HG03342 (cell line): ENCODE data around the gene PRKCI.
"Not testable (repeated sequence)": the region's sequence is repeated elsewhere in the genome, so short reads cannot be mapped to it uniquely, and the experiment has no call there.

Source experiments
- ATAC-seq: cut with Tn5 transposase; IDR thresholded peaks from one replicate; pipeline ENCODE4 v1.9.1; 2021; ENCODE audit warnings: mild to moderate bottlenecking, moderate library complexity; ENCODE audit not compliant: unreplicated experiment

Gene PRKCI

GRCh38 chr3:170277833-170278580, 55.8 kb downstream of the PRKCI start:
- ATAC-seq: no peak

DNA sequence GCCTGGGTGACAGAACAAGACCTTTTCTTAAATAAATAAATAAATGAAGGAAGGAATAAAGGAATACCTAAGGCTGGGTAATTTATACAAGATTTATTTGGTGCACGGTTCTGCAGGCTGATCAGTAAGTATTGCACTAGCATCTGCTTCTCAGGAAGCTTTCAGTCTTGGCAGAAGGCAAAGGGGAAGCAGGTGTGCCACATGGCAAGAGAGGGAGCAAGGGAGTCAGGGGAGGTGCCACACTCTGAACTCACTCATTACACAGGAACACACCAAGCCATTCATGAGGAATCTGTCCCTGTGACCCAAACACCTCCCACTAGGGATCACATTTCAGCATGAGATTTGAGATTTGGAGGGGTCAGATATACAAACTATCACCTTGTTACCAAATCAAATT, 56.4 kb downstream of the PRKCI start:
- ATAC-seq: no peak

DNA sequence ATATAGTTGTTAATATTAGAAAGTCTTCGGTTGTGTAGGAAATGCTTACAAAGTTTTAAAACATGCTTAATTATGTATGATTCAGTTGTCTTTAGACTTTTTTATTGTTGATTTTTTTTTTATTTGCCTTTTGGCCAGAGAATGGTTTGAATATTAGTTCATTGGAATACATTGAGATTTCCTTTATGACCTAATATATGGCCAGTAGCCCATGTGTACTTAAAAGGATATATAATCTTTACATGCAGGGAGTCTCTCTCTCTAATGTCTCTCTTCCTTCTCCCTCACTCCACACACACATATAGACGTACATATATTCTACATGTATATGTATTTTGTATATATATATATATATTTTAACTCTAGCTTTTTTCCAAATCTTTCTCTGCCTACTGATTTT, 68.0 kb downstream of the PRKCI start:
- no peak for ATAC-seq

DNA sequence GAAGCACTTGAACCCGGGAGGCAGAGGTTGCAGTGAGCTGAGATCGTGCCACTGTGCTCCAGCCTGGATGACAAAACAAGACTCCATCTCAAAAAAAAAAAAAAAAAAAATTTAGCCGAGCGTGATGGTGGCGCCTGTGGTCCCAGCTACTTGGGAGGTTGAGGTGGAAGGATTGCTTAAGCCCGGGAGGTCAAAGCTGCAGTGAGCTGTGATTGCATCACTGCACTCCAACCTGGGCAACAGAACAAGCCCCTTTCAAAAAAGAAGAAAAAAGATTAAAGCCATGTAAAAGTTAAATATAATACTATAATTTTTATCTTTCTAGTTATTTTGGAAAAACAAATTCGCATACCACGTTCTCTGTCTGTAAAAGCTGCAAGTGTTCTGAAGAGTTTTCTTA, 73.4 kb downstream of the PRKCI start:
- ATAC-seq: no peak

DNA sequence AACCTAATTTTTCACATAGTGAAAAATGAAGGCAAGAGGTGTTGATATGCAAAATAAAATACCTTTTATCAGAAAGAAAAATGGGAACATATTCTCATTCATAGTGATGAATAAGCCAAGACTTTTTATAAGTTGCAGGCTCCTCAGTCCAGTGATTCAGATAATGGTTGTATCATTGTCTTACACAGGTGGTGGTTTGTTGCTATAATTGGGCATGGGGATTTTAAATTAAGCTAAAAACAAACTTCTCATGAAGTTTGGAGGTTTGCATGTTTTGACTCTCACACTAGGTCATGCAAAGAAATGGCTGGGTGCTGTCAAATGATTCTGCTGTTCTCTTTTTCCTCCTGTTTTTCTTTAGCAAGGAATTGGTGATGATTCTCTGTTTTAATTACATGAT, 74.5 kb downstream of the PRKCI start:
- ATAC-seq: no peak

DNA sequence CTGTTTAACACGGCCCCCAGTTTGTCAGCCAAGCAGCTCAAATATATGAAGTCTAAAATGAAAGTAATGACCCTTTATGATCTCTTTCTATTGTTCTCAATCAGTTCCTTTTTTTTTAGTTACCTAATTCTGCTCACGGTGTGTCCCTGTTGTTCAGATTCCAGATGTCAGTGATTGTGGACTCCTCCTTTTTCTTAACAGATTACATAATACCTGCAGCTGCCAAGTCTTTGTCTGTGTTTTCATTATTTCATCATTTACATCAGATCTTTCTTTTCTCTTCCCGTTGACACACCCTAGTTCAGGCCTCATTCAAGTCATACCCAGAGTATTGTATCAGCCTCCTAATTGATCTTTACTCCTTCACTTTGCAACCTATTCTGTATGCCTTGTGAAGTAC, 79.2 kb downstream of the PRKCI start:
- ATAC-seq: no peak

GRCh38 chr3:170302008-170302407, 79.8 kb downstream of the PRKCI start:
- no peak for ATAC-seq

- ATAC-seq: no peak
Observed at GRCh38 chr3:170306015-170306414, 83.8 kb downstream of the PRKCI start.

DNA sequence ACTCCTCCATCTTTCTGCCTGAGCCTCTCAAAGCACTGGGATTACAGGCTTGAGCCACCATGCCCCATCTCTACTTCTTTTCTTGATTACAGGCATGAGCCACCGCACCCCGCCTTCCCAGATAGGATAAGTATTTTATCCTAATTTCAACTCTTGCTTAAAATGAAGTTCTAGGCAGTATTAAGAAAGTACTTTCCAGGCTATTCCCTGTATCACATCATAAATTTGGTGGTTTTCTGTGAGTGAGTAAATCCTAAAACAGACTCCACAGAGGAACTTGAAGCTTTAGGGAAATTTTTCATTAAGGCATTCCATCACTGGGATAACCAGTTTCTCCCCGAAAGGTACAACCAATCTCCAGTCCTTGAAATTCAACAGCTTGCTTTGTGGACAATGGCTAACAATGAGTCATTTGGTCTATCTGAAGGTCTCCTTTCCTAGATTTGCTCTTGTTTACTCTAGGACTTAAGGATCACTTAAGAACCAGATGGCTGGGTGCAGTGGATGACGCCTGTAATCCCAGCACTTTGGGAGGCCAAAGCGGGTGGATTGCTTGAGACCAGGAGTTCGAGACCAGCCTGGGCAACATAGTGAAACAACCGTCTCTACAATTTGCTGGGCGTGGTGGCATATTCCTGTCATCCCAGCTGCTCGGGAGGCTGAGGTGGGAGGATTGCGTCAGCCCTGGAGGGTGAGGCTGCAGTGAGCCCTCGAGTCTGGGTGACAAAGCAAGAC, 85.6 kb downstream of the PRKCI start:
- ATAC-seq: no peak

DNA sequence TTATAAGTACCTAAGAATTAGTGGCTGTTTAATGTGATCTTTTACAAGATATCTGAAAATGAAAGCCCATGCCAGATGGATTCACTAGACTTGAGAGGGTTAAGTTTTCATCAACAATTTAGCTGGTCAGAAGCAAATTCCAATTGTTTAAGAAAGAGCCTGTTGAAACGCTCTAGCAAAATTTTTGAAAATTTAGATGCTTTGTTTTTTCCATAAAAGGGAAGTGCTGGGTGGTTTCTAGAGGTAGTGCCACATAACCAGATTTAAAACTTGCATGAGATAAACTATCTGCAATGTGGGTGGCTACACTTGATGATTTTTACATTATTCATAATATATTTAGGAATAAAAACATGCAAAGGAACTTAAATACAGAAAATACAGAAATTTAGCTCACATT, 86.8 kb downstream of the PRKCI start:
- no peak for ATAC-seq

DNA sequence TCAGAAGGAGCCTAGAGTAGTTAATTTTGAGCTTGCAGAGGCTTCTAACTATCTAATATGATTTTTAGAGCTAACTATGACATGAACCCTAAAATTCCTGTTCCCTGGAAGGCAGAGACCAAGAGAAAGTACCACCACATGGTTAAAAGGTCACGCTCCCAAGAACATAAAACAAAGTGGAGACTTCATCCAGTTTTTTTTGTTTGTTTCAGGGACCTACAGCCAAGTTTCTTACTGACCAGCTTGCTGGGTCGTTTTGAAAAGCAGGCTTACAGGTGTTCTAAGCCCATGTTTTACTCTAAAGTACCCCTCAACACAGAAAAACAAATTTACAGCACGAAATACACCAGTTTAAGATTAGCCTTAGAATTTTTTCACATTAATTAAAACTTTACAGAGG, 95.7 kb downstream of the PRKCI start:
- no peak for ATAC-seq

- ATAC-seq: no peak
Observed at GRCh38 chr3:170320461-170321121, 98.4 kb downstream of the PRKCI start.

DNA sequence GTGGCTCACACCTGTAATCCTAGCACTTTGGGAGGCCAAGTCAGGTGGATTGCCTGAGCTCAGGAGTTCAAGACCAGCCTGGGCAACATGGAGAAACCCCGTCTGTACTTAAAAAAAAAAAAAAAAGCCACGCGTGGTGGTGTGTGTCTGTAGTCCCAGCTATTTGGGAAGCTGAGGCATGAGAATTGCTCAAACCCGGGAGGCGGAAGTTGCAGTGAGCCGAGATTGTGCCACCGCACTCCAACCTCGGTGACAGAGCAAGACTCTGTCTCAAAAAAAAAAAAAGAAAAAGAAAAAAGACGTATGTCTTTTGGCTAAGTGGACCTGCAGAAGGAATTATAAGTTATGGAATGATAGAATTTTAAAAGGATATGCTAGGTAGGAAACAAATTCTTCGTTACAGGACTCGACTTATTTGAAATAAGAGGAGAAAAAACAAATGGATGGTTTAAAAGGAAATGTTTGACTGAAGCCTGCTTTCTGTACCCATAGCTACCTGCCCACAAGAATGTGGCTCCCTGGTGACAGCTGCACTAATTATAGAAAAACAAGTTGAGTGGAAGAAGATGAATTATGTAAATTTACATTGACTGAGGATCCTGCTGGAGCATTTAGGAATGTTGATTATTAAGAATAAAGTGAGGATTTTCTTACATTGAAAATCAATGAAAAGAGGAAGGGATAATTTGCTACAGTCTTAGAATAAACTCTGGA, 99.3 kb downstream of the PRKCI start:
- no peak for ATAC-seq

- ATAC-seq: no peak
Observed at GRCh38 chr3:170322566-170323269, 100.5 kb downstream of the PRKCI start.

DNA sequence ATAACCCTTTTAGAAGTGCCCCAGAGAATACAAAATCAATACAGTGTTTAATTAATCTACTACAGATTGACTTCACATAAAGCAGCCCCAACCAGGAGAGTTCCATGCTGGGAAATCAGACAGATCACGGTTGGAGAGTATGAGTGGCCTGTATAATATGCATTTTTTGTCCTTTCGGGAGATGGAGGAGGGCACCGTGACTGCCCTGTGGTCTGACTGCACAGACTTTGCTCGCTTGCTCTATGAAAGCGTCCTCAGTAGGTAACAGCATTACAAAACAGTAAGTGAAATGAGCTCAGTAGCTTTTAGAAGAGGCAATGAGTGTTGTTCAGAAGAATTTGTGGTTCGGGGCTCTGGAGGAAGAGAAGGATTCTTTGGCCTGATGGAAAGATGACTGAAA, 101.1 kb downstream of the PRKCI start:
- ATAC-seq: no peak

GRCh38 chr3:170324962-170325361, 102.7 kb downstream of the PRKCI start:
- no peak for ATAC-seq

DNA sequence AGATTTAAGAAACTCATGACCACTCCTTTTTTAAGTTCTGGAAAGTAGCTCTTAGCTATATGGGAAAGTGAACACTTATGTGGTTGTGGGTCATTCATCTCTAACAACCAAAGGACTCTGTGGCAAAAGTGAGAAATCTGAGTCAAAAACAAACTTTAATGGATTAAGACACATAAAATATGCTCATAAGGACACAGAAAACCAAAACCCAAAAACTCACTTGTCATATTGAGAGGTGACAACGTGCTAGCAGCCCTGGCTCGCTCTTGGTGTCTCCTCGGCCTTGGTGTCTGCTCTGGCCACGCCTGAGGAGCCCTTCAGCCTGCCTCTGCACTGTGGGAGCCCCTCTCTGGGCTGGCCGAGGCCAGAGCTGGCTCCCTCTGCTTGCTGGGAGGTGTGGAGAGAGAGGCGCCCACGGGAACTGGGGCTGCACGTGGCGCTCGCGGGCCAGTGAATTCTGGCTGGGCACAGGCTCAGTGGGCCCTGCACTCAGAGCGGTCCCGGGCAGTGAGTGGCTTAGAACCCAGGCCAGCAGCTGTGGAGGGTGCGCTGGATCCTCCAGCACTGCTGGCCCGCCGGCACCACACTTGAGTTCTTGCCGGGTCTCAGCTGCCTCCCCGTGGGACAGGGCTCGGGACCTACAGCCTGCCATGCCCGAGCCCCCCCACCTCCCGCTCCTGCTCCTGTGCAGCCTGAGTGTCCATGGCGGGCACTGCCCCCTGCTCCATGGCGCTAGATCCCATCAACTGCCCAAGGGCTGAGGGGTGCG, 105.0 kb downstream of the PRKCI start:
- no peak for ATAC-seq

DNA sequence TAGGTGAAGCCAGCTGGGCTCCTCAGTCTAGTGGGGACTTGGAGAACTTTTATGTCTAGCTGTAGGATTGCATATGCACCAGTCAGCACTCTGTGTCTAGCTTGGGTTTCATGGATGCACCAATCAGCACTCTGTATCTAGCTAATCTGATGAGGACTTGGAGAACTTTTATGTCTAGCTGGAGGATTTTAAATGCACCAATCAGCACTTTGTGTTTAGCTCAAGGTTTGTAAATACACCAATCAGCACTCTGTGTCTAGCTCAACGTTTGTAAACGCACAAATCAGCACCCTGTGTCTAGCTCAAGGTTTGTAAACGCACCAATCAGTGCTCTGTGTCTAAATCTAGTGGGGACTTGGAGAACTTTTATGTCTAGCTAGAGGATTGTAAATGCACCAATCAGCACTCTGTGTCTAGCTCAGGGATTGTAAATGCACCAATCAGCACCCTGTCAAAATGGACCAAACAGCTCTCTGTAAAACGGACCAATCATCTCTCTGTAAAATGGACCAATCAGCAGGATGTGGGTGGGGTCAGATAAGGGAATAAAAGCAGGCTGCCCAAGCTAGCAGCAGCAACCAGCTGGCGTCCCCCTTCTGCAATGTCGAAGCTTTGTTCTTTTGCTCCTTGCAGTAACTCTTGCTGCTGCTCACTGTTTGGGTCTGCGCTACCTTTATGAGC, 105.8 kb downstream of the PRKCI start:
- not testable (repeated sequence) for ATAC-seq

DNA sequence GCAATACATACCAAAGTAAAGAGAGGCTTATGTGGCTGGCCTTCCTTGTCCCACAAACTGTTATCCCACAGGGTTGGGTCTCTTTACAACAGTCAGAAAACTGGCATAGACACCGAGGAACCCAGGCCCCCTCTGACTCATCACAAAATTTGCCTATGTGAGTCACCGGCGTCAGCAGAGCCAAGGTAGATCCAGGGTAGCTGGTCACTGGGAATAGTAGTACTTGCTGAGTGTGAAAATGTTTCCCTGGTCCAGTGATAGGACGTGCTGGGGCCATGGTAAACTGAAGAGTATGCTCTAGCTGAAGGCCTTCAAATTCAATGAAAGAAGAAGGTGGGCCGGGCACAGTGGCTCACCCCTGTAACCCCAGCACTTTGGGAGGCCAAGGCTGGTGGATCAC, 108.1 kb downstream of the PRKCI start:
- ATAC-seq: no peak
